Endothelial cell of umbilical vein (primary cell): Measurements from ENCODE around the gene ARTN.

Source experiments
- EZH2 ChIP-seq: IDR thresholded peaks from 2 replicates; pipeline ENCODE4 v1.6.1; 2012; ENCODE audit warnings: borderline replicate concordance, low read depth, mild to moderate bottlenecking, moderate library complexity, low read length, inconsistent platforms; ENCODE audit not compliant: severe bottlenecking
- FOS ChIP-seq: IDR thresholded peaks from 2 replicates; pipeline ENCODE4 v1.6.1; 2011; ENCODE audit warnings: mild to moderate bottlenecking, low read length, moderate library complexity, borderline replicate concordance; ENCODE audit not compliant: insufficient read depth
- JUN ChIP-seq: IDR thresholded peaks from 2 replicates; pipeline ENCODE4 v1.6.1; 2011; ENCODE audit warnings: borderline replicate concordance, low read depth; ENCODE audit not compliant: insufficient read length, insufficient read depth
- MAX ChIP-seq: IDR thresholded peaks from 2 replicates; pipeline ENCODE4 v1.6.1; 2011; ENCODE audit not compliant: insufficient read depth, insufficient read length
- MYC ChIP-seq: IDR thresholded peaks from one replicate; pipeline ENCODE4 v1.6.1; 2011; ENCODE audit warnings: mild to moderate bottlenecking, low read depth, low read length
- POLR2A ChIP-seq: IDR thresholded peaks from 2 replicates; pipeline ENCODE4 v1.6.1; 2012; ENCODE audit warnings: low read depth, mild to moderate bottlenecking, control low read depth, low read length
- POLR2AphosphoS5 ChIP-seq: IDR thresholded peaks from 2 replicates; pipeline ENCODE4 v1.6.1; 2012; ENCODE audit warnings: low read depth, mild to moderate bottlenecking, control low read depth, low read length, moderate library complexity; ENCODE audit not compliant: insufficient read depth
- TF ChIP-seq, protein P1 (sequence below), 2 donors: IDR thresholded peaks; 1 replicate in 1 of 2; 2 replicates in 1 of 2; pipeline ENCODE4 v1.5.1; 2011; ENCODE audit warnings: low read length in 2 of 2, mild to moderate bottlenecking in 2 of 2, moderate library complexity in 2 of 2, control low read depth in 1 of 2, inconsistent platforms in 1 of 2, low read depth in 1 of 2; ENCODE audit not compliant: insufficient read depth in 1 of 2; ENCODE audit errors: extremely low read depth in 1 of 2

DNA sequence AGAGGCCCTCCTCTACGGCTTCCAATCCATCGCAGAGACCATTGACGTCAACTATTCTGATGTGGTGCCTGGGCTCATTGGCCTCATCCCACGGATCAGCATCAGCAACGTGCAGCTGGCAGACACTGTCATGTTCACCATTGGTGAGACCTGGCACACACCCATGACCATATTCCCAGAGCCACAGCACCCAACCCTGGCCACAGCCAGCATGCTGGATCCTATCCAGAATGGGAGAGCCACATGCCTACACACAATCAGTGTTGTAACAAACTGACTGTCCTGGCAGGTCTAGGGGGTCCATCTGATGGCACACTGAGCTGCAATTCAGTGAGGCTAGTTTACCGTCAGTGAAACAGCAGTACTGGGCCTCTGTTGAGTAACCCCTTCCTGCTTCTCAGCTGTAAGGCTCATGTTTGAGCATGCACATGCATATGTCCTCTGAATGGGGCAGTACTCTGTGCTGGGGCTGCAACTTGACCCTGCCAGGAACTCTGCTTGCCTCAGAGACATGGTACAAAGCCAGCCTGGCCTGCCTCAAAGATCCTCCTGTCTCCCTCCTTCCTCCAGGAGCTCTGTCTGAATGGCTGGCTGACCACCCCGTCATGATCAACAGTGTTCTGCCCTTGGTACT lies 23.9 kb downstream of the ARTN start:
- TF ChIP-seq, protein P1, sequence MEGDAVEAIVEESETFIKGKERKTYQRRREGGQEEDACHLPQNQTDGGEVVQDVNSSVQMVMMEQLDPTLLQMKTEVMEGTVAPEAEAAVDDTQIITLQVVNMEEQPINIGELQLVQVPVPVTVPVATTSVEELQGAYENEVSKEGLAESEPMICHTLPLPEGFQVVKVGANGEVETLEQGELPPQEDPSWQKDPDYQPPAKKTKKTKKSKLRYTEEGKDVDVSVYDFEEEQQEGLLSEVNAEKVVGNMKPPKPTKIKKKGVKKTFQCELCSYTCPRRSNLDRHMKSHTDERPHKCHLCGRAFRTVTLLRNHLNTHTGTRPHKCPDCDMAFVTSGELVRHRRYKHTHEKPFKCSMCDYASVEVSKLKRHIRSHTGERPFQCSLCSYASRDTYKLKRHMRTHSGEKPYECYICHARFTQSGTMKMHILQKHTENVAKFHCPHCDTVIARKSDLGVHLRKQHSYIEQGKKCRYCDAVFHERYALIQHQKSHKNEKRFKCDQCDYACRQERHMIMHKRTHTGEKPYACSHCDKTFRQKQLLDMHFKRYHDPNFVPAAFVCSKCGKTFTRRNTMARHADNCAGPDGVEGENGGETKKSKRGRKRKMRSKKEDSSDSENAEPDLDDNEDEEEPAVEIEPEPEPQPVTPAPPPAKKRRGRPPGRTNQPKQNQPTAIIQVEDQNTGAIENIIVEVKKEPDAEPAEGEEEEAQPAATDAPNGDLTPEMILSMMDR (IDR thresholded peaks at IDR 0.05; ENCODE audit: extremely low read depth in 1 of 2, insufficient read depth in 1 of 2, low read depth in 1 of 2, low read length in 2 of 2), result no peak
- TF ChIP-seq POLR2A (no peak), POLR2AphosphoS5 (no peak), EZH2 (no peak), FOS (no peak), MYC (no peak), MAX (no peak), JUN (no peak)
